HG02571 (cell line): Measurements from ENCODE around the gene TAS2R31.

Experiments
- ATAC-seq: cut with Tn5 transposase; IDR thresholded peaks from one replicate; pipeline ENCODE4 v1.9.1; 2021; ENCODE audit warnings: mild to moderate bottlenecking, moderate library complexity; ENCODE audit not compliant: unreplicated experiment

The TAS2R31 gene

GRCh38 chr12:11014234-11014633, 17.0 kb downstream of the TAS2R31 start:
- no peak for ATAC-seq

DNA sequence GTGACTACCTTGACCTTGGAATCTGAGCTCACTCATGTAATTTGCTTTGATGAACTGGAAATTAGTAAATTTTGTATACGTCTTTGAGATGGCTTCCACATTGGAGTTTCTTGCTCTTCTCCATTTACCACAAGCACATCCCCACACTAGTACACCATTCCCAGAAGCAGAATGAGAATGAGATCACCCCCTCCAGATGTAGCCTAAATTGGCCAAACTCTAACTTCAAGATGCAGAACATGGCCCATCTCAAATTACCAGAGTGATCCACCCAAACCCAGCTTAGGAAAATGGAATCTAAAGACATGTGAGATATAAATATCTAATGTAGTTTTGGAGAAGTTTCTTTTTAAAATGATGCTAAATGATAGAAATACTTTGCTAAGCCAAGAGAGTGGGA, 23.6 kb downstream of the TAS2R31 start:
- ATAC-seq, result no peak

DNA sequence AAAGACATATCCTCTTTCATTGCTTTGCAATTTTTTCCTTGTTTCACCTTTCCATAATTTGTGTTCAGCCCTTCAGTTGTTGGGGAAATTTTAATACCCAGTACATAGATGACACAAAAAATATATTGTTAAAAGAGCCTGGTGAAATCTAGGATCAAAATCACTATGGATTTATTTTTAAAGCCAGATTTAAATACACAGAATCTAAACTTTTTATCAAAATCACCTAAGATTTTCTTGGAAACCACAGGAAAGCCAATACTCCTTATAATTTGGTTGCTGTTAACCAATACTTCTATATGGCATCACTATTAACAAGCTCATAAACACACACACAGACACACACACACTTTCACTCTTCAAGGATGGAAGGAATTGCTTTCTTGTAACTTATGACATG, 33.0 kb downstream of the TAS2R31 start, which contains the start of gene TAS2R20:
Gene TAS2R20, minus strand, starts transcription at position 101 of the 400 bp plus-strand sequence. CDS start 429 bp downstream, outside the sequence.
- ATAC-seq, result no peak

DNA sequence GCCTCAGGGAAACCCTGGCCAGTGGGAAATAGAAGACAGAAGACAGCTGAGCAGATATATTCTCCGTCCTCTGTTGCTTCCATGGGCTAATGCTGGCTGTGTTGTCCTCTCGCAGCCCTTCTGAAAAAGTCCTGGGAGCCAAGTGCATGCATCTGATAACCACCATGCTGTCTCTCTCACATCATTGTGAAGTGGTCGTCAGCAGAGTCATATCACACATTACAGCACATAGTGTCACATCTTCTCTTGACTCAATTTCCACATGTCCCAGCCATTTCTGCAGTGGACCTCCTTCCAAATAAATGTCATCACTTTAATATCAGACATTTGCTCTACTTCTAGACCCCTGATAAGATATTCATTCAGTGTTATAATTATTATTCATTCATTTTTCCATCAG, 36.9 kb downstream of the TAS2R31 start:
- no peak for ATAC-seq

- ATAC-seq, result no peak
Observed at GRCh38 chr12:10989107-10989506, 42.1 kb downstream of the TAS2R31 start.

DNA sequence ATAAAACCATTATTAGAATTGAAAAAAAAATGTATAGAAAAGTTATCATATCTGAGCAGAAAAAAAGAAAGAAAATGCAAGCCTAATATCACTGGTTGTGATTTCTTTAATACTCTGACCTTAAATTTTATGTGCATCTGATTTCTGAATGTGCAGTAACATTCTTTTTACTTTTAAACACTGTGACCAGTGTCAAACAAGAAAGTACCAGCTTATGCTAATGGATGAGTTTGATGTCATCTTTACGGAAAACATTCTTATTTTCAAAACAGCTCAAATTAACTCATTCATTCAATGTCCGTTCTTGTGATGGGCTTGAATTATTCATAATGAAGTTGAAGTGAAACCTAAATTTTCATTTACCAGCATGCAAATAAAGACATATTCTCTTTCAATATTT, 44.4 kb downstream of the TAS2R31 start, which contains the start of gene TAS2R50:
Gene TAS2R50, minus strand, starts transcription at position 101 of the 400 bp plus-strand sequence. Its CDS starts 52 bp downstream, at position 49.
- no peak for ATAC-seq

DNA sequence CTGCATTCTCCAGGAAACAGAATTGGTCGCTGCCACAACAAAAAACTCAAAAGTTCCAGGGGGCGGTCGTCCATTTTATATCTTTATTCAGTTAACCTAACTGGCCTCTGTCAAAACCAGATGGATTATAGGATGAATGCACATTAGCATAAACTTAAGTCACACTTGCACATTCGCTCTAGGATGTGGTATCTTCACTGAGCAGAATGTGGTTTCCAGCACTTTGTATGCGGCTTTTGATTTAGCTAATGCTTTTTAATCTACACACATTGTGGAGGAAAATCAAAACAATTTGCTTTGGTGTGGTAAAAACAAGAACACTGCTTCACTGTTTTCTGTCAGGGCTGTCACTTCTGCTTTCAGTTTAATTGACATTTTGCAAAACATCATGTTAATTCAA, 49.0 kb downstream of the TAS2R31 start:
- ATAC-seq, result no peak
